Cardiac fibroblast (primary cell): ENCODE results near the gene THEM4.
"Not testable (repeated sequence)": the region's sequence is repeated elsewhere in the genome, so short reads cannot be mapped to it uniquely, and the experiment has no call there.

ENCODE experiments used
- DNase-seq, 2 donors: peaks; one replicate each; pipeline versions ENCODE4 v3.0.0 to v3.0.0-alpha.2; 2010; ENCODE audit warnings: low read depth in 2 of 2
- H3K4me3 ChIP-seq, 2 donors: replicated peaks in 1 of 2; 1 replicate in 1 of 2; 2 replicates in 1 of 2; pipeline ENCODE4 v1.5.1; 2011; ENCODE audit warnings: low read depth in 2 of 2, low read length in 2 of 2, mild to moderate bottlenecking in 2 of 2, moderate library complexity in 1 of 2
- CTCF ChIP-seq: IDR thresholded peaks from one replicate; pipeline ENCODE4 v1.5.1; 2011; ENCODE audit warnings: low read depth, mild to moderate bottlenecking, low read length, inconsistent platforms

The THEM4 gene

GRCh38 chr1:151855933-151856332 lies 53.4 kb downstream of the THEM4 start:
- no peak overlapping the region for H3K4me3 ChIP-seq
- no peak for DNase-seq
- TF ChIP-seq CTCF = no peak

GRCh38 chr1:151855516-151855915 lies 53.8 kb downstream of the THEM4 start:
- DNase-seq = peak in 1 of 2 donors; percentile 66
- not testable (repeated sequence) for H3K4me3 ChIP-seq

- no peak overlapping the region for H3K4me3 ChIP-seq
- no peak for DNase-seq
- no peak for TF ChIP-seq CTCF
Observed at GRCh38 chr1:151854658-151855057, 54.7 kb downstream of the THEM4 start.

- no peak within 1 kb of the TSS for H3K4me3 ChIP-seq
- TF ChIP-seq CTCF = no peak
- DNase-seq = no peak
Observed at GRCh38 chr1:151853411-151853943, 55.8 kb downstream of the THEM4 start, which contains the start of gene THEM5. Gene THEM5 (minus strand): TSS chr1:151853712. CDS start chr1:151853565, 147 bp downstream.

GRCh38 chr1:151852733-151853132 lies 56.6 kb downstream of the THEM4 start:
- no peak for DNase-seq
- TF ChIP-seq CTCF = no peak
- H3K4me3 ChIP-seq = no peak overlapping the region

GRCh38 chr1:151851886-151852285 lies 57.4 kb downstream of the THEM4 start:
- no peak for DNase-seq
- no peak overlapping the region for H3K4me3 ChIP-seq
- no peak for TF ChIP-seq CTCF

- no peak for TF ChIP-seq CTCF
- no peak overlapping the region for H3K4me3 ChIP-seq
- DNase-seq = no peak
Observed at GRCh38 chr1:151849871-151850270, 59.4 kb downstream of the THEM4 start.
